Measurements from ENCODE around the gene NSUN2.
A peak's percentile ranks its signal among the peaks of the same experiment; 100 is the strongest.
"Not testable (repeated sequence)": the region's sequence is repeated elsewhere in the genome, so short reads cannot be mapped to it uniquely, and the experiment has no call there.

The NSUN2 gene

GRCh38 chr5:6632888-6633468, at the start of gene NSUN2, which contains the start of gene SRD5A1:
Gene NSUN2, minus strand, starts transcription at chr5:6633044. Its CDS starts 65 bp downstream, at chr5:6632979.
Gene SRD5A1, plus strand, starts transcription at chr5:6633440. Its CDS starts 137 bp downstream, at chr5:6633577.
- DNase-seq, result peak; percentile 66 to 93

- DNase-seq, result no peak
Measured at GRCh38 chr5:6682239-6682638, 49.4 kb upstream of the NSUN2 start.

GRCh38 chr5:6681682-6682081, 48.8 kb upstream of the NSUN2 start:
- DNase-seq, result no peak

- DNase-seq, result no peak
Measured at GRCh38 chr5:6680922-6681321, 48.1 kb upstream of the NSUN2 start.

GRCh38 chr5:6678385-6678784, 45.5 kb upstream of the NSUN2 start:
- no peak for DNase-seq

- DNase-seq, result no peak
Measured at GRCh38 chr5:6676702-6677101, 43.9 kb upstream of the NSUN2 start.

- DNase-seq, result no peak
Measured at GRCh38 chr5:6675784-6676491, 43.1 kb upstream of the NSUN2 start.

GRCh38 chr5:6674886-6675285, 42.0 kb upstream of the NSUN2 start:
- no peak for DNase-seq

GRCh38 chr5:6674421-6674820, 41.6 kb upstream of the NSUN2 start:
- DNase-seq, result no peak

- no peak for DNase-seq
Measured at GRCh38 chr5:6673963-6674362, 41.1 kb upstream of the NSUN2 start.

- no peak for DNase-seq
Measured at GRCh38 chr5:6673031-6673430, 40.2 kb upstream of the NSUN2 start.

GRCh38 chr5:6668717-6669116, 35.9 kb upstream of the NSUN2 start:
- not testable (repeated sequence) for DNase-seq

GRCh38 chr5:6667648-6668047, 34.8 kb upstream of the NSUN2 start:
- no peak for DNase-seq

- DNase-seq, result no peak
Measured at GRCh38 chr5:6666762-6667161, 33.9 kb upstream of the NSUN2 start.

- no peak for DNase-seq
Measured at GRCh38 chr5:6660688-6661087, 27.8 kb upstream of the NSUN2 start.

GRCh38 chr5:6659941-6660684, 27.3 kb upstream of the NSUN2 start:
- DNase-seq, result no peak

GRCh38 chr5:6656680-6657079, 23.8 kb upstream of the NSUN2 start:
- no peak for DNase-seq

- DNase-seq, result no peak
Measured at GRCh38 chr5:6655432-6655831, 22.6 kb upstream of the NSUN2 start.

- no peak for DNase-seq
Measured at GRCh38 chr5:6652025-6652424, 19.2 kb upstream of the NSUN2 start.

GRCh38 chr5:6649681-6650080, 16.8 kb upstream of the NSUN2 start:
- no peak for DNase-seq

- DNase-seq, result no peak
Measured at GRCh38 chr5:6649186-6649585, 16.3 kb upstream of the NSUN2 start.

- not testable (repeated sequence) for DNase-seq
Measured at GRCh38 chr5:6645571-6646362, 12.9 kb upstream of the NSUN2 start.

- no peak for DNase-seq
Measured at GRCh38 chr5:6644794-6645241, 12.0 kb upstream of the NSUN2 start.

All from SW 1271 (cell line).